Measurements from ENCODE around the gene EFHC1. TPM values are rescaled to one million over a fixed set of nuclear protein-coding genes. Genes with fewer than 3 reads are reported as not detected.

EFHC1 gene
- total RNA-seq, 1 experiment from 2014 or later: 15.5 TPM

DNA sequence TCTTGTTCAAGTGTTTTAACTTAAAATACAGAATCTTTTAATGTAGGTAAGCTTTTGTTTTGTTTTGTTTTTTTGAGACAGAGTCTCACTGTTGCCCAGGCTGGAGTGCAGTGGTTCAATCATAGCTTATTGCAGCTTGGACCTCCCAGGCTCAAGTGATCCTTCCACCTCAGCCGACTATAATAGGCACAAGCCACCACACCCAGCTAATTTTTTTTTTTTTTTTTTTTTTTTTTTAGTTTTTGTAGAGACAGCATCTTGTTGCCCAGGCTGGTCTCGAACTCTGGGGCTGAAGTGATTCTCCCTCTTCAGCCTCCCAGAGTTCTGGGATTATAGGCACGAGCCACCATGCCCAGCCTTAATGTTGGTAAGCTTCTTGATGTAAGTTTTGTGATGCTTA, 3.3 kb downstream of the EFHC1 start:
- H3K27me3 Mint-ChIP-seq (ENCODE audit: low read depth): no peaks in the 10 kb centered on the region
- ATAC-seq: no peak
- no peak for TF ChIP-seq HMGA2 (CRISPR knock-in tag; IDR thresholded peaks at IDR 0.05)
- TF ChIP-seq NR2C2 (CRISPR knock-in tag; IDR thresholded peaks at IDR 0.05): no peak
- no peak for TF ChIP-seq ZNF263 (CRISPR knock-in tag; IDR thresholded peaks at IDR 0.05; ENCODE audit: low read depth)
- no peak for TF ChIP-seq SMAD4 (CRISPR knock-in tag; IDR thresholded peaks at IDR 0.05)
- TF ChIP-seq NFATC4 (CRISPR knock-in tag; IDR thresholded peaks at IDR 0.05): no peak
- no peak for TF ChIP-seq RELA (CRISPR knock-in tag; IDR thresholded peaks at IDR 0.05; ENCODE audit: borderline replicate concordance)
- TF ChIP-seq TEAD4 (CRISPR knock-in tag; IDR thresholded peaks at IDR 0.05): no peak
- no peak for TF ChIP-seq ATF6 (CRISPR knock-in tag; IDR thresholded peaks at IDR 0.05)
- TF ChIP-seq OVOL2 (CRISPR knock-in tag; IDR thresholded peaks at IDR 0.05; ENCODE audit: borderline replicate concordance): no peak
- no peak for TF ChIP-seq CREB1 (CRISPR knock-in tag; IDR thresholded peaks at IDR 0.05)
- TF ChIP-seq, protein P1, sequence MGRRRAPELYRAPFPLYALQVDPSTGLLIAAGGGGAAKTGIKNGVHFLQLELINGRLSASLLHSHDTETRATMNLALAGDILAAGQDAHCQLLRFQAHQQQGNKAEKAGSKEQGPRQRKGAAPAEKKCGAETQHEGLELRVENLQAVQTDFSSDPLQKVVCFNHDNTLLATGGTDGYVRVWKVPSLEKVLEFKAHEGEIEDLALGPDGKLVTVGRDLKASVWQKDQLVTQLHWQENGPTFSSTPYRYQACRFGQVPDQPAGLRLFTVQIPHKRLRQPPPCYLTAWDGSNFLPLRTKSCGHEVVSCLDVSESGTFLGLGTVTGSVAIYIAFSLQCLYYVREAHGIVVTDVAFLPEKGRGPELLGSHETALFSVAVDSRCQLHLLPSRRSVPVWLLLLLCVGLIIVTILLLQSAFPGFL (CRISPR knock-in tag; IDR thresholded peaks at IDR 0.05; ENCODE audit: borderline replicate concordance): no peak
- no peak overlapping the region for H3K4me3 Mint-ChIP-seq
- H3K9me3 Mint-ChIP-seq: no peaks in the 10 kb centered on the region
- DNase-seq (ENCODE audit: low spot score): no peak
- POLR2A ChIA-PET: interaction anchor here (0.7 kb wide), 1 partner anchor 141 kb away, joined by 3 read pairs; no protein-coding TSS in a partner anchor
- CTCF ChIA-PET: interaction anchor here (0.6 to 1.3 kb wide), 5 partner anchors 9 to 227 kb away, joined by 3 to 4 read pairs (median 3); no protein-coding TSS in a partner anchor
- peaks cover 14% of the 10 kb centered on the region for H3K4me1 Mint-ChIP-seq
- H3K27ac Mint-ChIP-seq: no peak overlapping the region
- H3K36me3 Mint-ChIP-seq: no peaks in the 10 kb centered on the region

DNA sequence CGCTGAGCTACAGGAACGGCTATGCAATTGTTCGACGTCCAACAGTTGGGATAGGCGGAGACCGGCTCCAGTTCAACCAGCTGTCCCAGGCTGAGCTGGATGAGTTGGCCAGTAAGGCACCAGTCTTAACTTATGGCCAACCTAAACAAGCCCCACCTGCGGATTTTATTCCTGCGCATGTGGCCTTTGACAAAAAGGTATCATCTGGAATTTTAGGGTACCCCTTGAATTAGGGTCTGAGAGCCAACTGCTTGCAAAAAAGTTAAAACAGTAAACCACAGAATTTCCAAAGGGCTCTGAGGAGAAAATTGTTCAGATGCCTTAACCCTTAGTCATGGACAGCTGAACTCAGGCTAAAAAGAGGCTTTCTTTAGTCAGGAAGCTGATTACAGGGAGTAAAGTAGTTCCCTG, 3.8 kb downstream of the EFHC1 start:
- Mint-ChIP-seq H3K4me3 (no peak overlapping the region), H3K36me3 (no peaks in the 10 kb centered on the region), H3K27me3 (ENCODE audit: low read depth) (no peaks in the 10 kb centered on the region), H3K9me3 (no peaks in the 10 kb centered on the region), H3K27ac (no peak overlapping the region), H3K4me1 (peaks cover 13% of the 10 kb centered on the region)
- ChIA-PET CTCF (interaction anchor here (0.7 to 1.3 kb wide), 3 partner anchors 9 to 166 kb away, joined by 3 to 4 read pairs (median 4); no protein-coding TSS in a partner anchor), POLR2A (interaction anchor here (0.7 kb wide), 1 partner anchor 140 kb away, joined by 3 read pairs; no protein-coding TSS in a partner anchor)
- TF ChIP-seq TEAD4 (CRISPR knock-in tag; IDR thresholded peaks at IDR 0.05) (no peak), ZNF416 (CRISPR knock-in tag; IDR thresholded peaks at IDR 0.05) (no peak), STAT6 (CRISPR knock-in tag; conservative IDR thresholded peaks at IDR 0.05; ENCODE audit: low read depth) (no peak)
- DNase-seq (ENCODE audit: low spot score): no peak
- no peak for ATAC-seq

DNA sequence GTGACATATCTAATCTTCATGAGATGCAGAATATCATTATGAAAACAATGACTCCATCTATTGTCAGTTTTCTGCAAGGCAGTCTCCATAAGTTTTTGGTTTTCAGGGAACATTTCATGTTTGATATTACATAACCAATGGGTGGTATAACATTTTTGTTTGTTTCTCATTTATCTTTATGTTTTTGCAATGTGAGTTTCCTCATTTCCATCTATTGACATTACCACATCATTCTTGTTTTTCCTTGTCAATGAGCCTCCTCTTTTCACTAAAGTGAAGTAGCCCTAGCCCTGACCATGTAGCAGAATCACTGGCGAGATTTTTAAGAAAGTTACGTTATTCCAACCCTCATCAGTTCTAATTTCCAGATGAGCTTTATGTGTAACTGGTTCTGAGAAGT, 4.4 kb downstream of the EFHC1 start:
- ChIA-PET POLR2A (no interaction called here), CTCF (interaction anchor here (1.0 kb wide), 1 partner anchor 165 kb away, joined by 3 read pairs; no protein-coding TSS in a partner anchor)
- H3K9me3 Mint-ChIP-seq: no peaks in the 10 kb centered on the region
- DNase-seq (ENCODE audit: low spot score): no peak
- no peak for ATAC-seq
- H3K4me1 Mint-ChIP-seq: peaks cover 8% of the 10 kb centered on the region
- no peak overlapping the region for H3K27ac Mint-ChIP-seq
- no peaks in the 10 kb centered on the region for H3K27me3 Mint-ChIP-seq (ENCODE audit: low read depth)
- no peak overlapping the region for H3K4me3 Mint-ChIP-seq
- no peaks in the 10 kb centered on the region for H3K36me3 Mint-ChIP-seq
- TF ChIP-seq ZNF138 (CRISPR knock-in tag; conservative IDR thresholded peaks at IDR 0.05): no peak
- no peak for TF ChIP-seq CBFB (CRISPR knock-in tag; IDR thresholded peaks at IDR 0.05; ENCODE audit: low read depth)
- no peak for TF ChIP-seq AFF4 (CRISPR knock-in tag; IDR thresholded peaks at IDR 0.05; ENCODE audit: borderline replicate concordance)
- no peak for TF ChIP-seq SOX15 (CRISPR knock-in tag; IDR thresholded peaks at IDR 0.05)
- TF ChIP-seq, protein P2, sequence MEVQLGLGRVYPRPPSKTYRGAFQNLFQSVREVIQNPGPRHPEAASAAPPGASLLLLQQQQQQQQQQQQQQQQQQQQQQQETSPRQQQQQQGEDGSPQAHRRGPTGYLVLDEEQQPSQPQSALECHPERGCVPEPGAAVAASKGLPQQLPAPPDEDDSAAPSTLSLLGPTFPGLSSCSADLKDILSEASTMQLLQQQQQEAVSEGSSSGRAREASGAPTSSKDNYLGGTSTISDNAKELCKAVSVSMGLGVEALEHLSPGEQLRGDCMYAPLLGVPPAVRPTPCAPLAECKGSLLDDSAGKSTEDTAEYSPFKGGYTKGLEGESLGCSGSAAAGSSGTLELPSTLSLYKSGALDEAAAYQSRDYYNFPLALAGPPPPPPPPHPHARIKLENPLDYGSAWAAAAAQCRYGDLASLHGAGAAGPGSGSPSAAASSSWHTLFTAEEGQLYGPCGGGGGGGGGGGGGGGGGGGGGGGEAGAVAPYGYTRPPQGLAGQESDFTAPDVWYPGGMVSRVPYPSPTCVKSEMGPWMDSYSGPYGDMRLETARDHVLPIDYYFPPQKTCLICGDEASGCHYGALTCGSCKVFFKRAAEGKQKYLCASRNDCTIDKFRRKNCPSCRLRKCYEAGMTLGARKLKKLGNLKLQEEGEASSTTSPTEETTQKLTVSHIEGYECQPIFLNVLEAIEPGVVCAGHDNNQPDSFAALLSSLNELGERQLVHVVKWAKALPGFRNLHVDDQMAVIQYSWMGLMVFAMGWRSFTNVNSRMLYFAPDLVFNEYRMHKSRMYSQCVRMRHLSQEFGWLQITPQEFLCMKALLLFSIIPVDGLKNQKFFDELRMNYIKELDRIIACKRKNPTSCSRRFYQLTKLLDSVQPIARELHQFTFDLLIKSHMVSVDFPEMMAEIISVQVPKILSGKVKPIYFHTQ (CRISPR knock-in tag; IDR thresholded peaks at IDR 0.05): no peak
- TF ChIP-seq CREB1 (CRISPR knock-in tag; IDR thresholded peaks at IDR 0.05): no peak

Measured in WTC11 (cell line).